ENCODE results near the gene C3orf38.
"Not testable (repeated sequence)": the region's sequence is repeated elsewhere in the genome, so short reads cannot be mapped to it uniquely, and the experiment has no call there.

C3orf38 gene

DNA sequence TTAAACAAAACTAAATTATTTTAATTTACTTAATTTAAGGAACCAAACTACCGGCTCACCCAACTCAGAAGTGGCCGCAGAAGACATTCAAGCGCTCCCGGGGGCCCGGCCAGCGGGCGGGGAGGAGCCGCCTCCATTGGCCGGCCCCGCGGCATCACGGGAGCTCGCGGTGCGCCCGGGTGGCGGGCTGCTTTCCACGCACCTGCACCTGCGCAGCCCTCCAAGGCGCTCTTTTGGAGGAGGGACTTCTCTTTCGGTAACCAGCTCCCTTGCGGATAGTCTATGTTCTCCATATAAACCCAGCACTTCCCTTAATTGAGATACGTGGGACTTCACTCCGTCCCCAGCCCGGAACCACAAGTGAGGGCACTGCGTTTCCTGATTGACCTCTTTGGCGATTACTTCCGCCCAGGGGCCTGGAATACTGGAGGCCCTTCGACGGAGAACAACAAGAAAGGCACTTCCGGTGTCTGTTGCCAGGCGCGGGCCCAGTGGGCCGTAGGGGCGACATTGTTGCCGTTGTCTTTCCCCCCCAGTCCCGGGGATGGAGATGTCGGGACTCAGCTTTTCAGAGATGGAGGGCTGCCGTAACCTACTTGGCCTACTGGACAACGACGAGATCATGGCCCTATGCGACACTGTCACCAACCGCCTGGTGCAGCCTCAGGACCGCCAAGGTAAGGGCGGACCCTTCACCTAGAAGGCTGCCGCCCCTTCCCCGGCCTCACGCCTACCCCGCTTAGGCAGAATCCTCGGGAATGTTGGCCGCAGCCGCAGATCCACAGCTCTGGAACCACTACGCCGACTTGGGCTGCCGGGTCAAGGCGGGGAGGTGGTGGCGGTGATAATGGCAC, at the start of gene C3orf38:
Gene C3orf38, plus strand, starts transcription at position 451 of the 854 bp plus-strand sequence. Its CDS starts 94 bp downstream, at position 545.
- peak; percentile 53 to 71 (median 64) for DNase-seq

DNA sequence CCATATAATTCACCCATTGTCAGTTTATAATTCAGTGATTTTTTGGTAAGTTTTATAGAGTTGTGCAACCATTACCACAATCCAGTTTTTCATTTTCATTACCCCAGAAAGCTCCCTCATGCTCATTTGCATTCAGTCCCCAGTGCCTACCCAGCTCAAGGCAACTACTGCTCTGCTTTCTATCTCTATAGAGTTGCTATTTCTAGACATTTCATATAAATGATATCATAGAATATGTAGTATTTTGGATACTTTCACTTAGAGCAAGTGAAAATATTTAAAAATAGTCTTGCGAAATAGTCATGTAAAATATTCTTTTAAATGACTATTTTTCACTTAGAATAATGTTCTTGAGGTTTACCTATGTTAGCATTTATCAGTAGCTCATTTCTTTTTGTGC, 48.6 kb upstream of the C3orf38 start:
- no peak for DNase-seq

DNA sequence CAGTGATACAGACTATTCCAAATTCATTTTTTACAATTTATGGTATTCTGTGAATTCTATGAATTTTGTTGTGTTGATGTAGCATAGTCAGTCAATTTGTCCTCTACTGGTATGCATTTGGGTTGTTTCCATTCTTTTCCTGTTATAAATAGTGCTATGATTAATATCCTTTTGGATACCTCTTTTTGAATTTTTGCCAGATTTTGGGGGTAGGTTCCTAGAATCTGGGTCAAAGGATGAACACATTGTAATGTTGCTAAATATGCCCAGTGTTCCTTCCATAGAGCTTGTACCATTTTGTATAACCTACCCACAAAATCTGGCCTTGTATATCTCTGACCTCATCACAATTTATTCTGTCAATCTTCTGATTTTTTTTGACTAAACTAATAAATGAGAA, 44.4 kb upstream of the C3orf38 start:
- DNase-seq: no peak

DNA sequence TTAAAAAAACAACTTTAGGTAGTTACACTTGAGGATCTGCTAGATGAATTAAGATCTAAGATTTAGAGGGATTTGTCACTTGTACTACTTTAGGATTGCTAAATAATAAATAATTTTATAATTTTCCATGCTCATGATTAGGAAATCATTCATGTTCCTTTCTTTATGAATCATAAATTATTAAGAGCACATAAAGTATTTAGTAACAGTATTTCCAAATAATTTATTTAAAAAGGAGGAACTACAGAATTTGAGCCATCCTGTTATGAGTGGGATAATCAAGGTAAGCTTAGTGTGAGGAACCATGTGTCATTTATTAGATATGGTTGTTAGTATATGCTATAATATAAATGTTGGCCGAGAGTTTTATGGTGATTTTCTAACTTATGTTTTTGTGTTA, 37.5 kb upstream of the C3orf38 start:
- no peak for DNase-seq

DNA sequence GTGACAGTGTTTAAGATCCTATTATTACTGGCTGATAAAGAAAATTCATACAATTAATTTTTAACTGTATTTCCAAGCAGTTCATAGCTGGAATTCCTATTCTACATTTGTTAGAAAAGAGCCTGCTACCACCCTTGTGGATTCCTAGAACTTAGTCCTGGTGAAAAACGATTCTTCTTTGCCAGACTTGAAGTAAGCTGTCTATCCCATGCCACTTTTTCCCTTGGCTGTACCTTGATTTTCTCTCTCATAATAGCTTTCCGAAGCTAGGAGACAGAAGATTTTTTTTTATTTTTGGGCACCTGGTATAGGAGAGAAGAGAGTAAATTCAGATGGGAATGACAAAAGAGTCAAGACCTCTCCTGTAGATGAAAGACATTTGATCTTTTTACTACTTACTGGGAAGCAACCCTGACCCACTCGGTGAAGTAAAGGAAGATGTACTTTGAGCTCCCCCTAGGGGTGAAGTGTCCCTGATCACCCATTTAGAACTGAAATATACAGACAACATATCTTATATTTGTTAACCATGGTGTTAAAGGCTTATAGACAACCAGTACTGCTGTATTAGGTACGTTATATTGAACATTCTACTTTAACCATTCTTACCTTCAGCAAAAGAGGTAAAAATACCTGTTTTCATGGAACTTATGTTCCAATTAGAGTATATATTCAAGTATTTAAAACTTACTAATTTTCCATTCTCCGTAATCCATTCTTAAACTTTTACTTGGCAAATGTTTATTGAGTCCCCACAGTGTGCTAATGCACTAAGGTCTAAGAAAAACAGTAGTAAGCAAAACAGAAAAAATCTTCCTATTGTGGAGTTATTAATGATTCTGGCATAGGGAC, 36.2 kb upstream of the C3orf38 start:
- DNase-seq: peak; percentile 18 to 30 (median 23)

DNA sequence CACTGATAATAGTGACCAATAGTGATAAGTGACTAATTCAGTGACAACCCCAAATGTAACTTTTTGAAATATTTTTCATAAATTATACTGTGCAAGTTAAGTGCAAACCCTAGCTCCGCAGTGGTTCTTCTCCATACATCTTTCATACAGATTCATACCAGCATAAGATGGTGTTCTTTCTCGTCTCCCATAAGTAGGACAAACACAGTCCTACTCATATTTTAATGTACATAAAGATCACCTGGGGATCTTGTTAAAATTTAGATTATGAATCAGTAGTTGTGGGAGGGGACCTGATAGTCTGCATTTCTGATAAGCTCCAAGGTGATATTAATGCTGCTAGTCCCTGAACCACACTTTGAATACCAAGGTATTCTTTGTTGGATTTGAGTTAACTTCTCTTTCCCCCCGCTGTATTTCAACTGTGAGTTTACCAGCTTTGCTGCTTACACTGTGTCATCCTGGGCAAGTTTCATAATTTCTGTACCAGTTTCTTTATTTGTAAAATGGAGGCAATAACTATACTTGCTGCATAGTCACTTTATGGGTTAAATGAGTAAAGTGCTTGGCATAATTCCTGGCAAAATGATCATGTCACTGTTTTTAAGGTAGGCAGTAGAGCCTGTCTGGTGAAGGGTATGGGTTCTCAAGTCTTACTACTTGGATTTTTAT, 34.7 kb upstream of the C3orf38 start:
- no peak for DNase-seq

DNA sequence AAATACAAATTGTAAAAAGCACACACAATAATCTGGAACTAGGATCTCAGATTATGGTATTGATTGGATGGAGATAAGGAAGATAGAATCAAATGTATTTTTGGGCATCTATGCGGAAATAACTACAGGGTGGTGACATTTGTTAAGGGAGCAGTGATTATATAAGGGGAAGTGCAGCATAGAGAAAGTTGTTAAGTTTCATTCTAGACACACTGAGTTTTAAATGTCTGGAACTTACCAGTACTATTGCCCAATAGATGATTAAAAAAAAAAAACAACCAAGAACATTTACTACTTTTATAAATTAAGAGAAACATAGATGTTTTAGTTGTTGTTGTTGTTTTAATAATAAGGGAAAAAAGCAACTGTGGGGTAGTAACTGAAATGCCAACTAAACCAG, 32.1 kb upstream of the C3orf38 start:
- DNase-seq: no peak

DNA sequence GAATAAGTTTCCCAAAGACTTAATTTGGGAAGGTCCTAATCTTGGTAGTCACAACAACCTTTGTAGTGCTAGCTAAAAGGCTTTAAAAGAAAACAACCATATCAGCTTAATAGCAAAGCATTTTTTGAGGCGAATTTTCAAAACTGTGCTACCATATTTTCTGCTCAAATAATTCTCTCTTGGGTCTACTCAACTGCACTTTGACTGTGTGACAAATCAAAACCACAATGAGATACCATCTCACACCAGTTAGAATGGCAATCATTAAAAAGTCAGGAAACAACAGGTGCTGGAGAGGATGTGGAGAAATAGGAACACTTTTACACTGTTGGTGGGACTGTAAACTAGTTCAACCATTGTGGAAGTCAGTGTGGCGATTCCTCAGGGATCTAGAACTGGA, 31.2 kb upstream of the C3orf38 start:
- DNase-seq: not testable (repeated sequence)

DNA sequence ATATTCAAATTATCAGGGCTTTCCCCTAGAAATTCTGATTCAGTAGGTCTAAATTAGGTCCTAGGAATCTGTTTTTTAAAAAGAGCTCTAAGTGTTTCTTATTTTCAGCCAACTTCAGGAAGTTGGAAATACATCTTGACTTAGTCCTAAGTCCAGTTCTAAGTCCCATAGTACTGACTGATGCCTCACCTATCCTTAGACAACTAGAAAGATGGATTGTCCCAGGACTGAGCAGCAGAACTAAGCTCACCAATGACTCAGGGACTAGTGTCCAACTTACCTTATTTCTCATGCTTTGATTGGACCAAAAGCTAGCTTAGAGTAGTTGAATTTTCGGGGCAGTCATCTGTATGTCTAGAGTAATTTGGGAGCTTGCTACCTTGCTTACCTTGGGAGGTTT, 26.2 kb upstream of the C3orf38 start:
- no peak for DNase-seq

DNA sequence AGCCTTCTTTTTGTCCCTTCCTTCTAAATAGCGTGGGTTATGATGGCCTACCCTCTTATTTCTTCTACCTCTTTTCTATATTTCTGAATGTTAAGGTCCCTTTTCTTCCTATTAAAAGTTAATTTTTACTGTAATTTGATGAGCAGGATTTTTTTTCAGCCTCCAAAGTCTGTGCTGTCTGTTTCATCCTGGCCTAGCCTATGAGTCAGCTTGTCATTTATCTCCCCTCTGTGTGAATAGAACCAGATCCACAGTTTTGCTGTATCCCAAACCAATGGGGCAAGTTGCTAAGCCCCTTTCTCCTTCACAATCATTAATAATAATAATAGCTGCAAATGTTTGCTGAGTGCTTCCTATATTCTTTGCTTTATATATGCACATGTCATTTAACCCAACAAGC, 18.1 kb upstream of the C3orf38 start:
- DNase-seq: no peak

DNA sequence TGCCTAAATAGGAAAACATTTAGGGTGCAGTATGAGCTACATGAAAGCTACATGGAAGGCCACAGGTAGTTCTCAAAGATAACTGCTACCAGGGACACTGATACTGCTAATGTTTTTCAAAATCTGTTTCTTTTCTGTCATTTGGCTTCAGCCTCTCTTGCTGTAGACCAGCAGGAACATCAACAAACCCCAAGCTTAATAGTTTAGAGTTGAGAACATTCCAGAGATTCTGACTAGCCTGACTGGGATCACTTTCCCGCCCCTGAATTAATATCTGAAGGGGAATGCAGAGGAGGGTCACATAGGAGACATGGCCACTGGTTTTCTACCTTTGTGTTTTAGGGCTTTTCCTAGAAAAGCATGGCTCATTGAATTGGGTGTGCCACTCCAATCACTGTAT, 16.9 kb upstream of the C3orf38 start:
- no peak for DNase-seq

DNA sequence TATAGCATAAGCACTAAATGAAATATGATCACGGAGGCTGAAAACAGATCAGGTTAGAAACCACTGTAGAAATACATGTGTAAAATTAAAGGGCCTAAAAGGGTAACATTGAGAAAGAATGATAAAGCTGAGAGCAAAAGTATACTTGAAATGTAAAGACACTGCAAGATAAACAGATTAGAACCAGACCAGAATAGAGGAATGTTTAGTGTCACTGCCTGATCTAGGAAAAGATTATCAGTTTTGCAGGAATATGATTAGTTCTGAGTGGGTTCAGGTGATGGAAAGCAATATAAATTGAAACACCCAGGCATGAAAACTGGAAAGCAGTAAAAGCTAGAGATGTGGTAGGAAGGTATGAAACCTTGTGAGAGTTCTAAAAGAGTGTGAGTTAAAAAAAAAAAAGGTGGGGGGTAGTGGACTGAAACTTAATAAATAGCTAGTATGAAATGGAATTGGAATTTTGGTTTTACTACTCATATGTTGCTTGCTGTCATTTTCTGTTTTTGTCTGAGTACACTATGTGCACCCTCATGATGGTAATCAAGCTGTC, 16.0 kb upstream of the C3orf38 start:
- DNase-seq: no peak

DNA sequence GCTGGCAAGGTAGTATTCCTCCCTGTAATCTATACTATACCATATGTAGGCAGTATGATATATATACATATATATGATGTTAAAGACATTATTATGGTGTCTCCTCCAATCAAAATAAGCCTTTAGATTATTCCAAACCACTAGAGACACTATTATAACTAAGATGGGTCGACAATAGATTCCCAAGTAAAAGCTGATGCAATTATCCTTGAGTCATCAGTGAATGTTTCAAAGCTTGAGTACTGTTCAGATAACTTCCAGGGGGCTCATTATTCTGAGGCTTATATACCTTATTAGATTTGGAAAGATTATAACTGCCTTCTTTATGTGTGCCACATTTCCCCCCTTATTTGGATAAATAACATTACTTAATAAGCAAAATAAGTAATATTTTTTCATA, 11.9 kb upstream of the C3orf38 start:
- DNase-seq: no peak

DNA sequence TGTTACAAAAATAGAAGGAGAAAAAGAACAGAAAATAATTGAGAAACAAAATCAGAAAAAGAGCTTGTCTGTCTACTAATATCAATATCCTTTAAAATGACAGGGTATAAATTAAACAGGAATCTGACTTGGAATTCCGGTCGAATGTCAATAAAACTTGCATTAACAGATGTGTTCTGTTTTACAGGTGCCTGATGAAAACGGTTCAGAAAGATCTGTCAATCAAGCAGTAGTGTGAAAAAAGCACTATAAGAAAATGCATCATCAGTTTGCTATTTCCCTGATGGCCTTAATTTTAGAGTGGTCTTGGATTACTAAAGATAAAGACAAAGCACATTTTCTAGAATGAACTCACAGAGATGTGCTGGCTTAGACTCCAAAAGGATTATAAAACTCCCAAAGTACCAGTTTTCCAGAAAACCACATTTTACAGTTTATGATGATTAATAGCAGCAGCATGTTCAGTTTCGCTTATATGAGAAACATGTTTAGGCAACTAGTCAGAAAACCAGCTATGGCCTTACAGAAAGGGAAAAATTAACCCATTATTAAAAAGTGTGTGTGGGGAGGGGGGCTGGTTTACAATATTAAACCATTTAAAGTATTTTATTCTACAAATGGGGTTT, 8.2 kb upstream of the C3orf38 start:
- DNase-seq: no peak

DNA sequence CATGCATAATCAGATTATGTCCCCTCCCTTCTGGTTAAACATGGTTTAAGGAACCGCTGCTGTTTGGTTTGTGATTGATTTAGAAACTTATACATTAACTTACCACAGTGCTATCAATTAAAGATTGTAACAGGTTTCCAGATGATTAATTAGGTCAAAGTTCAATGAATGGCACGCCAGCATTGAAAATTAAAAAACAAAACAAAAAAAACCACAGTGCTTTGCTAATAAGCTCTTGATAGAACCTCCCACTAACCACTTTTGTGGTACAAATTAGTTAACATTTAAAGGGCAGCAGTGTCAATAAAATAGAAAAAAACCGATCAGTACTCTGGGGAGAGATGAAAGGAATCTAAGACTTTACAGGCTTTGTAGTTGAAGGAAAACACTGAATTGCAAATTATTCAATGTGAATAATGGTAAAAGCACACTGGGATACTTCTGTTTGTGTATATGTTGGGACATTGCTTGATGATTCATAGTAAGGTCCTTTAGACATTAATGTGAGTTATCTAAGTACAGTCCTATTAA, 7.6 kb upstream of the C3orf38 start:
- no peak for DNase-seq

DNA sequence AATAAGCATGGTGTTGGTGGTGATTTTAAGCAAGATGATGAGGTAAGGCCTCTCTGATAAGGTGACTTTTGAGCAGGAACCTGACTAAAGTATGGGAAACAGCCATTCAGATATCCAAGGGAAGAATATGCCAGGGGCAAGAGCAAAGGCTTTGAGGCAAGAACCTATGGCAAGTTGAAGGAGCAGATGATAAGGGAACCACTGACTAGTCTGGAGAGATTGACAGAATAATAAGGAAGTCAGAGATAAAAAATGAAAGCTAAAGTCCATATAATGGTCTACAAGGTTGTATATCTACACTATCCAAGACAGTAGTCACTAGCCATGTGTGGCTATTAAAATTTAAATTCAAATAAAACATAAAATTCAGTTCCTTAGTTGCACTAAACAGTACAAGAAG, 2.5 kb upstream of the C3orf38 start:
- no peak for DNase-seq

DNA sequence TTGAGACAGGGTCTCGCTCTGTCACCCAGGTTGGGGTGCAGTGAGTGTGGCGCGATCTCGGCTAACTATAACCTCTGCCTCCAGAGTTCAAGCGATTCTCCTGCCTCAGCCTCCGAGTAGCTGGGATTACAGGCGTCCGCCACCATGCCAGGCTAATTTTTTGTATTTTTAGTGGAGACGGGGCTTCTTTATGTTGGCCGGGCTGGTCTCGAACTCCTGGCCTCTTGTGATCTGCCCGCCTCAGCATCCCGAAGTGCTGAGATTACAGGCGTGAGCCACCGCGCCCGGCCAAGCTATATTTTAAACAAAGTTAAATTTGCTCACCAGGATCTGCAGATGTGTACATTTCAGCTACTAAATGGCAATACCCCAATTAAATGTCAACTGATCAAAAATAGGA, 1.1 kb upstream of the C3orf38 start:
- no peak for DNase-seq

DNA sequence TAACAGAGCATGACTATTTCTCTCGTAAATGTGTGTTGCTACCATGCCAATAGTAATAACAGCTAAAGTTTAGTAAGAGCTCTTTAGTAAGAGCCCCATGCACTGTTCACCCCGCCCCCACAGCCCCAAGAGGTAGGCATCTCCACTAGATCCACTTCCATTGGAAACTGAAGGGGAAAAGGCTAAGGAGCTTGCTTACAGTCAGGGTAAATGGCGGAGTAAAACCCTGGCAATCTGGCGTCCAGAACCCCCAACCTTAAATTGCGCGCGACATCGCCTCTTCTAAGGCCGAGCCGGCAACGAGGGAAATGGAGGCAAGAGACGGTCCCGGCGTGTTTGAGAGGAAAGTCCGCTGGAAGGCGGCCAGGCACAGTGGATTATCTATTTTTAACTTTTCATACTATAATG, 654 bp upstream of the C3orf38 start:
- DNase-seq: peak in 1 of 4 experiments; percentile 6

DNA sequence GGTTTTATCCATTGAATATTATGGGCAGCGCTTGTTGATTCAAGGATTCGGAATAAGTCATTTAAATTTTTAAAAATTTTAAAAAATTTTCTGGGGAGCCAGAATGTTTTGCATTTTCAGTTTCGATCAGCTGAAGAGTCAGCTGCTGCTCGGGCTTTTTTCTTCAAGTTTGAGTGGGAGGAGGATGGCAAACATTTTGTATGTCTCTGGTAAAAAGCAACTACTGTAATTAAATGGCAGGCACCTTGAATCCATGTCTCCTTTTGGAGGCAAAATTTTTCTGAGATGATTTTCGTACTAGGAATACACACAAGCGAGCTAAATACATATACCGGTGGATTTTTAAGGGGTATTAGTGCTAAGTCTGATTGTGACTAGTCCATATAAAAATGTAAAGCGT, 612 bp downstream of the C3orf38 start:
- DNase-seq: no peak

DNA sequence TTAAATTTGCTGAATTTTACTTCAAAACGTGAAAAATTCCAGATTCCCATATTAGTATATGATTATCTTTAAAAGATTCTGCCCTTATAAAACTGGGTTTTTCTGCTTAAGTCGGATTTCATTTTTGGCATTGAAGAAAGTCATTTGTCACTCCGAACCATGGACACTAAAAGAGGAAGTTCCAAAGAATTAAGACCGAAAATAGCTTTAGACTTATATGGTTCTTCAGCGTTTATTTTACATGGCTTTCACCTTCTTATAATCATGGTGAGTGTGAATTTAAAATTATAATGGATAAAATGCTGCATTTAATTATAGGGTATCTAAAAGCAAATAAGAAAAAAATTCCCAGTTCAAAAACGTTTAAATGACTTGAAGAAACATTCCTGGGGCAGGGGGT, 1.0 kb downstream of the C3orf38 start:
- DNase-seq: no peak

DNA sequence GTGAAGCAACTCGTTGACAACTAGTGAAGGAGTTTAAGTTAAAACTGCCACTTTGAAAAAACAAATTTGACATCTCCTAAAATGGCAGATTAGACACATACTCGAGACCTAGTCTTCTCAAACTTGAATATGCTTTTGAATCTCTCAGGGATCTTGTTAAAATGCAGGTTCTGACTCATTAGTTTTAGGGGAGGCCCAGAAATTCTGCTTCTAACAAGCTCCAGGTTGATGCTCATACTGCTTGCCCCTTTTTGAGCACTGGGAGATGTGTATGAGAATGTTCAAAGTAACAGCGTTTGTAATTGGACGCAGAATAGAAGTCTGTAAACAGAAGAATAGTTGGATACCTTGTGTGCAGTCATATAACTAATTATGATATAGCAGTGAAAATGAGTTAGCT, 1.6 kb downstream of the C3orf38 start:
- DNase-seq: no peak

DNA sequence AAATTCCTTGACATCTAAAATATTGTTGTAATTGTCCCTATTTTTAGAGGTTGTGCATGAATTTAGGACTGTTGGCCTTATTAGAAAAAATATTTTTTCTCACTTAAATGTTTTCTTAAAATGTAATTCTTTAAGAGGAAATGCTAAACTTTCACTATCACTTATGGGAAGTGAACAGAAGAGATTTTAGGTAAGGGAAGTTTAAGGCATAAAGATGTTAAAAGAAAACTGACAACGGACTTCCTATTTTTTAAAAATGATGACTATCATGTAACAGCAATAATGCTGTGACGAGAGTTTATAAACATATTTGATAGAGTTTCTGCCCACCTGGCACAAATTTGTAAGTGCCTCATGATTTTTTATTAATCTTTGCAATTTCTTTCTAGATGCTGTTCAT, 3.1 kb downstream of the C3orf38 start:
- no peak for DNase-seq
